NCI-H1105 (cell line): Measurements from ENCODE around the gene TUB.

ENCODE experiments used
- DNase-seq: peaks from one replicate; lab custom pipeline; 2025; lab: John Stamatoyannopoulos, UW

TUB gene

DNA sequence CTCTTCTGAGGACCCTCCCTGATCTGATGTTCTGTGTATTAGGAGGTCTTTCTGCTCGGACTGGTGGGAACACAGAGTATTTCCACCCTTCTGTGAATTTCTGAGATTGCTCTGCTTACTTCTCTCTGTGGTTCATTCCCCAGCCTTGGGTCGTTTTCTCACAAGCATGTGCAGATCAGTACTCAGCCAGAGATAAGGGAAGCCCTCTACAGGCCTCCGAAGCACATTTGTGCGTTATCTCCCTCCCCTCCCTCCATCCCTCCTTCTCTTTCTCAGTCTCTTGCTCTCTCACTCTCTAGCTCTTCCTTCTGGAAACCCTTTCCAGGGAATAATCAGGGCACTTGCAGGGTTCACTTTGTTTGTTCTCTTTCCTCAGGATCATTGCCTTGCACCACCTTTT, 35.2 kb upstream of the TUB start:
- no peak for DNase-seq

DNA sequence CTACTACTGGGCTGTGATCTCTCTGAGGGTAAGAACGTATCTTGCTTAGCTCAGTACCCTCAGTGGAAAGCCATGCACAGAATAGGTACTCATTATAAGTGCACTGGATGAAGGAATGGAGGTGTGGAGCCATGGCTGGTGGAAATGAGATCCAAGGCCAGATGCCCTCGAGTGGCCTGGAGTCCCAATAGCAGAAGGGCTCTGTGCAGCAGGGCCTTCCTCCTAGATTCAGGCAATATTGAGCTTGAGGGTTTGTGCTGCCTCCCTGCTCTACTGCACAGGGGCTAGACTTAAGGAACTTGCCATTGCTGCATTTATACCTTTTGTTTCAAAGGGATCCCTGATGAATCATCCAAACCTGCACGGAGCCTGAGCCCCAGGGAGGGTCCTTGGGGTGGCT, 33.6 kb upstream of the TUB start:
- DNase-seq, result no peak

DNA sequence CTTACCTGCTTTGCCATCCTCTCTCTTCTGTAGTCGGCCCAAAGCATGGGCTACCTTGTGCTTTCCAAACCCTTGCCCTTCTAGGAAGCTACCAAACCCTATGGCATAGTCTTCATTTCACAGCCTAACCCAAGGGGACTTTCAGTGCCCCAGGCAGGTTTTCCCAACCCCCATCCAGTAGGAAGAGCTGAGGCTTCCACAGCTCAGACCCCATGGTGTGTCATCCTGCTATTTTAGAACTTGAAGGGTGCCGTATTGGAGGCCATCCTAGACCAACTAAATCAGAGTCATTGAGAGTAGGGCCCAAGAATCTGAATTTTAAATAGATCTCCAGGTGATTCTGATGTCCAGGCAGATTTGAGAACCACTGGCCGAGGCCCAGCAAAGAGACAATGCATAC, 31.9 kb upstream of the TUB start:
- no peak for DNase-seq

DNA sequence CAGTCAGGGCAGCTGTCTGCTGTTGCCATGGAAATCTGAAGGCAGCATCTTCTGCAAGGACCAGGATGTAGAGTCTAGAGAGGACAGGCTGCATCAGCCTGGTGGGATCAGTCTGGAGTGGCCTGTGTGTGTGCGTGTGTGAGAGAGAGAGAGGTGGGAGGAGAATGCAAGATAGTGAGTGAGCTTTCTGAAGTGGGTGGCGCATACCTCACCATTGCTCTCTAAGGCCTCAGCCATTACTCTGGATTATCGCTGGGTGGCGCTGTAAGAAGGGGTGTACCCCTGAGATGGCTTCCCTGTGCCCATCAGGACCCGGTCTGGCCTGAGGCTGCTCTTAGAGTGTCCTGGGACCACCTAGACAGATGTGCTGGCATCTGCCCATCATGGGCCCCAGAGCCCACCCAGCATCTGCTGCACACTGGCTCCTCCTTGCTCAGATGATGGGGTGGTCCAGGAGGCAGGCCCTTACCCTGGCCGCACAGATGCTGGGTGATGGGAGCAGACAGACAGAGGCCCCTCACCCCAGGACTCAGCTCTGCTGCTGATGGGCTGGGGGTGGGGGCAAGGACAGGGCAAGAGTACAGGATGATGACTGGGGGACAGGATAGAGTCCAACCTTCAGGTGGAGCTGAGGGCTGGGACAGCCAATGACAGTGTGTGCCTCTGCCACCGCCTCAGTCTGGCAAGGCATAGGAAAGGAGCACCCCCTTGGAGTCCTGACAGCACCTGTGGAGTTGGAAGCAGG, 25.7 kb upstream of the TUB start:
- DNase-seq, result no peak

DNA sequence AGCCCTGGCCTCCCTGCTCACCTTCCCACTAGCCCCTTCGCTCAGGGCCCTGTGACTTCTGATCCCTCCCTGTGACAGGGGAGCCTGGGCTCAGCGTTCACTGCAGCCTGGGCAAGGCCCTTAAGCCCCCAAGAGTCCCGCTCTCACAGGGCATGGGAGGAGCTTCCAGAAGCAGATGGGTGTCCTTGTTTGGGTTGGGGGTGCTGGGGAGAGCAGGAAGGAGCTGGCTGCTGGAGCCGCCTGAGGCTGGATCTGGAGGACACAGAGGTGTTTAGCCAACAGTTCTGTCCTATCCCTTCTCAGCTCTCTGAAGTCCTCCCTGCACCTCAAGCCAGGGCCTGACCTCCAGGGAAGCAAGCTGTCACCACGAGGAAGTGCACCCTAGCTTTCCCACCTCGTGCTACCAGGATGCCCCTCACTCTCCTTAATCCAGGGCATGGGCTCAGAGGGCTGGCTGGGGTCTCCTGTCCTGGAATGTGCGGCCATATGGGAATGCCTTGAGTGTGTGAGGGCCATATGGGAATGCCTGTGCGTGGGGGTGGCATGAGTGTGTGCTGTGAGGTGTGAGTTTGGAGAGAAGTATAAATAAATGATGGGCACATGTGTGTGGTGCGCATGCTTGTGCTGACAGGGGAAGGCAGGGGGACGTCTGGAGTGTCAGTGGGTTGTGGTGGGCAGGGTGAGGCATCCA, 25.0 kb upstream of the TUB start:
- no peak for DNase-seq

DNA sequence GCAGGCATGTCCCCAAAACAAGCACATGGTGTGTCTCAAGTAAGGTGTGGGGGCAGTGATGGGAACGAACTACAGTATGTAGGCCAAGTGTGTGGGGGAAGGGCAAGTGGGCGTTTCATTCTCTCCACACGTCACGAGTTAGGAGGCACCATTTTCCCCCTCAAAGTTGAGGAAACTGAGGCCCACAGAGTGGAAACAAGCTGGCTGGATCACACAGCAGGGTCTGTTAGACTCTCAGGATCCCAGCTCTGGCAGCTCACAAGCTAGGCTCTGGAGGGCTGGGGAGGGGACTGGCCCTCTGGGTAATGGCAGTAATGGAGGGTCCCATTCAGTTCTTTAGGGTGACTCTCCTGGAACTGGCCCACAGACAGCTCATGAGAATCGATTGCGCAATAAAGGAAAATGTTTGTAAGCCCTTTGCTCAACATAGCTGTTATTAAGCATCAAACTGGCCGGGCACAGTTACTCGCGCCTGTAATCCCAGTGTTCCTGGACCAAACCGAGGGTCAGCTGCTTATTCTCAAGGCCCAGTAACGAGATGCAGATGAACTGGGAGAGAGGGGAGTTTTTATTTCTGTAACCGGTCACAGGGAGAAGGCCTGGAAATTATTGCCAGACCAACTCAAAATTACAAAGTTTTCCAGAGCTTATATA, 24.1 kb upstream of the TUB start:
- DNase-seq, result no peak

DNA sequence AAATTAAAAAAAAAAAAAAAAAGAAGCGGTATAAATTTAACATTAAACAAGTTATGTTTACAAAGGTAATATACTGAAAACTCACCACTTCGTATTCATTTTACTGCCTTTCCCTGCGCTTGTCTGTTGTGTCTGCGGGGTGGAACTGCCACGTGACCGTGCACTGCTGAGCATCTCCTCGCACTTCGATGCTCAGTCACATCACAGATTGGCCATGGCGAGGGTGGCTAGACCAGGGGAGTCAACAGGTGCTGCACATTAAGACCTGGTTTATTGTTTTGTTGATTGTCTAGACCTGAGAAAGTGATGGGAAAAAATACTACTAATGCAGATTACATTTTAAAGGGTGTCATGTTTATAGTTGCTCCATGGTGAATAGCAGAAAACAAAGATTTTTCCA, 22.8 kb upstream of the TUB start:
- no peak for DNase-seq

DNA sequence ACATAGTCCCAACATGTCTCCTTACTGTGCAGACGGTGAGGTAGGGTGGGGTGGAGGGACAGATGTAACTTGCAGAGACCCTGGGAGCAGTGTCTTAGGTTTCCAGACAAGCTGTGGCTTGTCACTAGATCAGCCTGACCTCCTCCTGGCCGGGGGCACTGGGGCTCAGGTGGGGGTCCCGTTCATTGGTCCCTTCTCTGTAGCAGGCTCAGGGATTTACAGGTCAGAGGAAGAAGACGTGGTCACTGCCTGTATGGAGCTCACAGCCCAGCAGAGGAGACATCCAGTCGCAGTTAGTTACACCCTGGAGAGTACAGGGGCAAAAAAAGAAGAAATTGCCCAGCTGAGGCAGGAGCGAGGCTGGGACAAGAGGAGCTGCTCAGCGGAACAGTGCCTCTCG, 22.0 kb upstream of the TUB start:
- DNase-seq, result no peak

DNA sequence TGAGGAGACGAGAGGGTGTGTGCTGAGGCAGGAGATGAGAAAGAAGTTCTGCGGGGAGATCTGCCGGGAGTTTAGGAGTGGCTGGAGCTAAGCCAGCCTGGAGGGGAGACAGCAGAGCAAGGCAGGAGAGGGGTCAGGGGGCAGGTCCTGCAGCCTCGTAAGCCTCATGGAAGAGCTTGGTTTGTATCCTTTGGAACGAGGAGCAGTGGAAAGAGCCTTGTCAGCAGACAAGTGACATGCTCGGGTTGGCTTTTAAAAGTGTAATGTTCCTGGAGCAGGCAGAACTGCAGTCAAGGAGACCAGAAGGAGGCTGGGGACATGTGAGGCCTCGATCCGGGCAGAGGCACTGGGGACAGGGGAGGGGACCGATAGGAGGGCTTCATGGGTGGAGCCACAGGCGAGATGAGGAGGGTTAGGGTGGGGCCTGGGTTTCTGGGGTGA, 21.4 kb upstream of the TUB start:
- no peak for DNase-seq

DNA sequence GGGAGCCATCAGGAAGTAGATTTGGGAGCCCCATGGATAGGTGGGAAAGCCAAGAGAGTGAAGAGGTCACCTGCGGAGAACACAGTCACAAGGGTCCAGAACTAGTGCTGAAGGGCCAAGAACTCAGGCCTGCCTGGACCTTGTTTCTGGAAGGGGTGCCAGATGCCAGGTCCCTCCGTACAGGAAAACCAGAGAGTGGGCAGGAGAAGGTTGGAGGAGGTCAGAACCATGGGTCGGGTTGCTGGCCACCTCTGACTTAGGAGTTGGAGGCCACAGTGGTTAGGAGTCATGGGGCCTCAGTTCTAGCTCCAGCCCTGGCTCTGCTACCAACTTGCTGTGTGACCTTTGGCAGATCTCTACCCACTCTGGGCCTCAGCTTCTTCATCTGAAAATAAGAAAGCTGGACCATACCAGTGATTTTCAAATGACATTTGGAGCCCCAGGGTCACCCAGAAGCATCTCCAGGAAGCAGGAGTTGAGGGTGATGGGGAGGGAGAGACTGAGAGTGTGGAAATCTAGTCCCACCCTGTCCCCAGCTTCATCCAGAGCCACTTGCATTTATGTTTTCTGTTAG, 20.8 kb upstream of the TUB start:
- DNase-seq, result no peak

DNA sequence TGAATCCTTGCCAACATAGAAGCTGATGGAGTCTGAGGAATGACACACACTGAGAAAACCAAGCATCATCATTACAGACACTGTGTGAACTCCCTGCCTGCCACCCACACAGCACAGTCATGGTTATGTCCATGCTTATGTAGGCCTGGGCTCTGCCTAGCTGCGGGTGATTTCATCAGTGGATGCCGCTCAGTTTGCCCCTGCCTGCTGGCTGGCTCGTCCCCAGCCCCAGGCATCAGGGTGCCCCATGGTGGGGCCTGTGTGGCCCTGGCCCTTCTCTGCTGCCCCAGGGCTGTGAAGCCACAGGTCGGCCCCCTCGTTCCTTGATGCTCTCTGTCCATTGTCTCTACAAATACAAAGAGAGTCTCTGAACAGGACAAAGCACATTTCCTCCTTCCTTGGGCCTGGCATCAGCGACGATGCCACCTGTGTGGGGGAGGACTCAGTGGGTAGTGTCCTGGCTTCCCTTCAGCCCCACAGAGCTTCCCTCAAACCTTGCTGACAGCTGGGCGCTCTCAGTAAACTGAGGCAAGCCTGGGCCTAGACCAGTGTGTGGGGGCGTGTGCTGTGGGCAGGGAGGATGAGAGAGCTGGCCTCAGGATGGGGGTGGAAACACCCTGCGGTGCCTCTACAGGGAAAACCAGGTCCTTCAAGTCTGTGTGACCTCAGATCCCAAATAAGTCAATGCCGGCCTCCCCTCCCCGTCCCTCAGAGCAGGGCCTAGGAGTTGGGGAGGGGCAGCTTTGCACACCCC, 20.0 kb upstream of the TUB start:
- DNase-seq, result no peak

DNA sequence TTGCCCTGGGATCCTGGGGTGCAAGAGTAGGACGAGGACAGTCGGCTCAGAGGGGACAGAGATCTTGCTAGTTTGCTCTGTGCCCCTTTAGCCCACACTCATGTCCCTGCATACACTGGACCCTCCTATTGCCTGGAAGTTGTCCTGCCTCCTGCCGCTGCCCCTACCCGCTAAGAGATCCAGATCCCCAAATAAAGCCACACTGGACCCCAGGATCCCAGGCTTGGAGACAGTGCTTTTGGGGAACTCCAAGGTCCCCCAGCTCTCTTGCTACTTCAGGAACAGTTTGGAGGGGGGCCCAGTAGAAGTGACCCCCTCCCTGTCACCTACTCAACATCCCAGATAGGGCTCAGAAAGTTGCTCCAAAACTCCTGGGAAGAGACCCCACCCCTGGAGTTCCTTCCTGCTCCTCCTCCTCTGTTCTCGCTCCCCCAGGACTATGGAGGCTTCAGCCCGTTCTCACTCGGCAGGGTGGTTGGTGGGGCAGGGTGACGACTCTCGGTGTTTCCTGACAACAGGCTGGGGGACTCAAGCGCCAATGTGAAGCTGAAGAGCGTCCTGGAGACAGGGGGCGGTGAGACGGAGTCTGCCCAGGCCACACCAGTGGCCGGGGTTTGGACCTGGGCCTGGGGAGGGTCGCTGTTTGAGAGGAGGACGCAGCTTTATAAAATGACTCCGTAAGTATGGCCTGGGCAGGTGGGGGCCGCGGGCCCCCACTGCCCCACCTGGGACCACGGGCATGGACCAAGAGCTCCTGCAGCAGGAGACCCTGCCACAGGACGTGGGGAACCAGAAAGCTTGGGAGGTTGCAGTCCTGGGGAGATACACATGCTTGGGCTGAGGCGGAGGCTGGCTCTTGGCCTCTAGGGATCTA, 19.2 kb upstream of the TUB start:
- DNase-seq, result no peak

DNA sequence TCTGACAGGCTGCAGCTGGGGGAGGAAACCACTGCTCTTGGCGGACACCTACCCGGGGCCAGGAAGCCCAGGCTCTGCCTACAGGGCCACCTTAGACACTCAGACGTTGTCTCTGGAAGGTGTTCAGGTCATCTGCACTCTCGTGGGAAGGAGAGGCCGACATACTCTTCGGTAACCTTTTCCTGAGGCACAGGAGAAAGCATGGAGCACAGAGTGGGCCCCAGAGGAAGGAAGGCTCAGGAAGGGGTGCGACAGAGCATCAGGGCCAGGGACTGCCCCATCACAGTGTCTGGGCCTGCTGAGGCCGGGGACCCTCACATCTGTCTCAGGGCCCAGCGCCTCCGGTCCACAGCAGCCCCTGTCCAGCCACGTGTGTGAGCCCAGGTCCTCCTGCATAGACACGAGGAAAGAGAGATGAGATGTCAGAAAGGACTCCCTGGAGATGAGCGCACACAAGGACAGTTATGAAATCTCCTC, 18.2 kb upstream of the TUB start:
- no peak for DNase-seq

DNA sequence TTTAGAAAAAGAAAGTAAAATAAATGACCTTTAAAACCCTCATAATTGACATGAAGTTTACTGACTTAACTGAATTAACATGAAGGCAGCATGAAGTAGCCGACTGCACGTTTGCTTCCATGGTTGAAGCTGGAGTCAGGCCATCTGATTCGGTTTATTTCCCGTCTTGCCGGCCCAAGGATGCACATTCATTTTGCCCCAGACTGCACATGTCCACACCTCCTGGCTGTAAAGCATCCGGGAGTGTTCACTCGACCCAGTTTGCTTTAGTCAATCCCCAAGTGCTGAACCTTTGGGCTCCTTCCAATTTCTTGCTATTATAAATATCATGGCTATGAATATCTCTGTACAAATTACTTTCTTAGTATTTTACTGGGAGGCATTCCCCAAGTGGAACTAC, 17.7 kb upstream of the TUB start:
- DNase-seq, result no peak

DNA sequence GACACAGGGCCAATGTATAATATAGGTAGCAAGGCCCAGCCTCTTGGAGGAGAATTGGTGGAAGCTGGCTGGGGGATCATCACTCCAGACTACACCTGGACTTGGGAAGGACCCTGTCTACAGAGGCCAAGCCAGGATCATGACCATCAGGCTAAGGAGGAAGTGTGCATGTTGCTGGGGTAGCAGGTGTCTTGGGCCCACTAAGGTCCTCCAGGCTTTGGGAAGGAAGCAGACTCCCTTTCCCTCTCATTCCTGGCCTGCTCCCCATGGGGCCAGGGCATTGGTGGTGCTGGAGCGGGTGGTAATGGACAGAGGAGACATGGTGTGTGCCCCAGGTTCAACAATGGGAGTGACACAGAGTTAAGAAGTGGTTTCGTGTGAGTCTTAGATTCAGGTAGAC, 16.0 kb upstream of the TUB start:
- no peak for DNase-seq

DNA sequence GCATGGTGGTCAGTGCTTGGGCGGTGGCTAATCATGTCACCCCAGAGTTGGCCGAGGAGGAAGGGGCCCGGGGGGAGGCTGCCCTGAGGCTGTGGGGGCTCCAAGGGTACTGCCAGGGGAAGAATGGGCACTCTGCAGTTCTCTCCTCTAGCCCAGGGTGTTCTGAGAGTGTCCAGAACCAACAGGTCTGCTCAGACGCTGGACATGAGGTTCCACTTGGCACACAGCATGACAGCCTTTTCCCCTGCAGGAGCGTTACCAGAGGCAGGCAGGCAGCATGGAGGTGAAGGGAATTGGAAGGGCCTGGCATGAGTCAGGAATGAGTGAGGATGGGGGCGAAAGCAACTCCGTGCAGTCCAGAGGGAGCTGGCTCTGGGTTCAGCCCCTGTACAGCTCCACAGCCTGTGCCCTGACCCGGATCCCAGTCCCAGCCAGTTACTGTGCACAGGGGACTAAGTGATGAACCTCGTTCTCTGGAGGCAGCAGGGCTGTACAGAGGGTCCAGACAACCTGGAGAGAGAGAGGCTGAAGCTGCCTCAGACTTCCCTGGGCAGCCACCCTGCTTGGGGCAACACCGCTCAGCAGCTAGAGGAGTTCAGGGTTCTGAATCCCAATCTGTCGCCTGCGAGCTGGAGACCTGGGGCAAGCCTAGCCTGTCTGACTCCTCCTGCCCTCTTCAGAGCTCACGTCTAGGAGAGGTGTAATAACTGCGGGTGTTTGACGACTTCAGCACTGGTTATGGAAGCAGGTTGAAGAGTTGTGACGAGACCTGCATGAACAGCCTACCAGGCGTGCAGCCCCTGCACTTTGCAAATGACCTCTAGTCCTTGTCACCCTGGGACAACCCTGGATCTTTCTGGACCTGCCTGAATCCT, 14.7 kb upstream of the TUB start:
- no peak for DNase-seq

DNA sequence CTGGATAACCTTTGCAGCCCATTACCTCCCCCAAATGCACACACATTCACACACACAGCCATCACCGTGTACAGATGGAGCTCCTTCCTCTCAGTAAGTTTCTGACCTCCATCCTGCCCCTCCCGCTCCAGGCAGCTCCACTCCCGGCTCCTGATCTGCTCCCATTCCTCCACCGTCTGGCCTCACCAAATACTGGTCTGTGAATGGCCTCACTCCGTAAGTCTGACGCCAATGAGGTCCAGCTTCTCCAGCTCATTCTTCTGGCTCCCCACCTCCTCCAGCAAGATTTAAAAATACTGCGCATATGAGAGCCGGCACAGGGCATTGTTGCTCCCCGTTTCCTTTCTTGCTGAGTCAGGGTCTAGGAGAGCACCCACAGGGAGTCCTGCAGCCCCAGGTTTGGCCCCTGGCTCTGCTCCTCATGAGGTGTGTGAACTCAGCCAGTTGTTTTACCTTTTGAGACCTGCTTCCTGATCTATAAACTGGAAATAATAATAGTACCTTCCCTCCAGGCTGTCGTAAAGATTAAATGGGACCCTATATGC, 14.0 kb upstream of the TUB start:
- no peak for DNase-seq

DNA sequence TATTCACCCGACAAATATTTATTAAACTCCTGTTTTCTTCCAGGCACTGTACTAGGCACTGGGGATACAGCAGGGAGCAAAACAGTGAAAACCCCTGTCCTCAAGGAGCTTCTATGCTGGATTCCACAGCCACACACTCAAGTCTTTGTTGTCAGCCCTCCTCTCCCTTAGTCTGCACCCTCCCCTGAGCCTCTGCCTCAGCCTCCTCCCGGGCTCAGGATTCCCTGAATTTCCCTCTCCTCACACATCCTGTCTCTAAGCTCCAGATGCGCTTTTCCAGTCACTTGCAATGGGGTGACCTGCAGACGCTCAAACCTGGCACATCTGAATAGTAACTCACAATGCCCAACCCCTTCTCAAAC, 13.5 kb upstream of the TUB start:
- DNase-seq, result no peak

DNA sequence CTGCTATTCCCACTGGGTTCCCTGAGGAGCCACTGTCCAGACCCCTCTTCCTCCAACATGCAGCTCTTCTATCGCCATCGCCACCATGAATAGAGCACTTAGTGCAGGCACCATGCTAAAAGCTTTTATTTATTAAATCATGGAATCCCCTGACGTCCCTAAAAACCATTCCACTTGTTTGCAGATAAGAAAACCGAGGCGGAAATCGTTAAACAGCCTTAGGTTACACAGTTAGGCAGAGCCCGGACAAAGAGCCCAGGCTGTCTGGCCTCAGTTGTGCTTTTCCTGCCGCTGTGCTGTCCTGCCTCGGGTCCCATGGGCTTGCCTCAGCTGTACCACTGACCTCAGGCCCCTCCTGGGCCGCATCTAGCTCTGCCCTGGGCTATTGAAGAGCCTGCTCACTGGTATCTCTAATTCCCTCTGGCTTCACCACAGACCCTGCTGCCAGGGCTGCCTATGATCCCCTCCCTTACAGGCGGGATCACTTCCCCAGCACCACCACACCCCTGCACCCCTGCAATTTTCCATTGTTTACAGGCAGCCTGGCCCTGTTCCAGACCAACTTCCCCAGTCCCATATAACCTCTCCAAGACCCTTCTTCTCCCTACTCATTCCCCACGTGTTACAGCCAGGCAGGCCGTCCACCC, 13.0 kb upstream of the TUB start:
- no peak for DNase-seq
